PC-9 (cell line): ENCODE results near the gene BFSP1. TPM values are rescaled to one million over a fixed set of nuclear protein-coding genes. Genes with fewer than 3 reads are reported as not detected.

ENCODE experiments used
- BruUV-seq: library from RNA; stranded (reverse); fragments of 400-500 nt; replicated peaks from 2 replicates; lab custom pipeline; 2021; lab: Mats Ljungman, UMichigan
- CTCF ChIA-PET: fragments of 300-600 bp; sonication (Branson Sonifier 250); formaldehyde crosslinking; loops from one replicate; lab custom pipeline; 2022; ENCODE audit warnings: antibody characterized with exemption; lab: Charles Lee
- POLR2A ChIA-PET: fragments of 300-600 bp; sonication (Branson Sonifier 250); formaldehyde crosslinking; loops from one replicate; lab custom pipeline; 2022; ENCODE audit warnings: antibody characterized with exemption; ENCODE audit not compliant: unreplicated experiment; lab: Charles Lee
- DNase-seq, 2 experiments: peaks; one replicate each; pipeline versions ENCODE4 v3.0.0 to v3.0.0-alpha.2; 2015 to 2022; ENCODE audit warnings: mixed read lengths in 1 of 2
- H2AFZ ChIP-seq: fragments of 200-600 bp; sonication (generic); 2 replicates; pipeline ENCODE4 v1.8.1; 2017; ENCODE audit warnings: antibody characterized with exemption
- H3F3A ChIP-seq: fragments of 200-600 bp; sonication (generic); 2 replicates; pipeline ENCODE4 v1.8.1; 2017; ENCODE audit warnings: antibody characterized with exemption, mild to moderate bottlenecking, low read depth; ENCODE audit not compliant: insufficient read depth
- H3K27ac ChIP-seq: fragments of 200-600 bp; sonication (generic); 2 replicates; pipeline ENCODE4 v1.6.1; 2016; ENCODE audit warnings: mixed run types
- H3K27me3 ChIP-seq: fragments of 200-600 bp; sonication (generic); 2 replicates; pipeline ENCODE4 v1.6.1; 2016; ENCODE audit warnings: low read depth, mixed run types; ENCODE audit not compliant: insufficient read depth
- H3K36me3 ChIP-seq: fragments of 200-600 bp; sonication (generic); 2 replicates; pipeline ENCODE4 v1.6.1; 2016; ENCODE audit warnings: low read depth, mixed run types
- H3K4me1 ChIP-seq: fragments of 200-600 bp; sonication (generic); replicated peaks from 2 replicates; pipeline ENCODE4 v1.6.1; 2016; ENCODE audit warnings: mixed run types; ENCODE audit not compliant: insufficient read depth
- H3K4me2 ChIP-seq: fragments of 200-600 bp; sonication (generic); 2 replicates; pipeline ENCODE4 v1.6.1; 2017; ENCODE audit warnings: mixed run types
- H3K4me3 ChIP-seq: fragments of 200-600 bp; sonication (generic); 2 replicates; pipeline ENCODE4 v1.6.1; 2016; ENCODE audit warnings: mixed run types
- H3K79me2 ChIP-seq: fragments of 200-600 bp; sonication (generic); 2 replicates; pipeline ENCODE4 v1.6.1; 2017; ENCODE audit warnings: low read depth, mixed run types
- H3K9me2 ChIP-seq: fragments of 200-600 bp; sonication (generic); 2 replicates; pipeline ENCODE4 v1.8.1; 2017; ENCODE audit warnings: mild to moderate bottlenecking; ENCODE audit not compliant: insufficient read depth
- H3K9me3 ChIP-seq: fragments of 200-600 bp; sonication (generic); 2 replicates; pipeline ENCODE4 v1.8.1; 2016; ENCODE audit warnings: low read depth; ENCODE audit not compliant: insufficient read depth
- H4K20me1 ChIP-seq: fragments of 200-600 bp; sonication (generic); 2 replicates; pipeline ENCODE4 v1.8.1; 2017; ENCODE audit not compliant: insufficient read depth
- CTCF ChIP-seq: fragments of 200-600 bp; sonication (generic); conservative IDR thresholded peaks from 2 replicates; pipeline ENCODE4 v1.6.1; 2017; ENCODE audit warnings: mixed run types, antibody characterized with exemption, mild to moderate bottlenecking, moderate library complexity
- EZH2 ChIP-seq: fragments of 200-600 bp; sonication (generic); IDR thresholded peaks from 2 replicates; pipeline ENCODE4 v1.8.0; 2017; ENCODE audit warnings: antibody characterized with exemption, low read depth
- intact Hi-C: fragments of 100-400 bp; cut with micrococcal nuclease; formaldehyde crosslinking; loops from one replicate; pipeline ENCODE4 v1.10.0; 2022; ENCODE audit not compliant: unreplicated experiment
- total RNA-seq: library from RNA; stranded (reverse); gene quantifications from 2 replicates; pipeline ENCODE4 v1.2.3, GENCODE V29; 2021

Gene BFSP1
- total RNA-seq, 1 experiment from 2014 or later = 13.8 TPM

GRCh38 chr20:17448071-17448470 is 83.1 kb downstream of the BFSP1 start:
- H3K4me3 ChIP-seq = no peak overlapping the region
- H3K79me2 ChIP-seq = no peaks in the 10 kb centered on the region
- CTCF ChIA-PET = interaction anchor here (0.5 kb wide), 1 partner anchor 16 kb away, joined by 7 read pairs; no protein-coding TSS in a partner anchor
- no peak overlapping the region for H3K27ac ChIP-seq
- TF ChIP-seq CTCF (no peak), EZH2 (no peak)
- H2AFZ ChIP-seq = no peak overlapping the region
- no peaks in the 10 kb centered on the region for H3K9me2 ChIP-seq
- intact Hi-C loops = no loop called here
- BruUV-seq = no TSS peak
- H4K20me1 ChIP-seq = no peaks in the 10 kb centered on the region
- DNase-seq = no peak
- H3K36me3 ChIP-seq = no peaks in the 10 kb centered on the region
- no peaks in the 10 kb centered on the region for H3K9me3 ChIP-seq
- H3F3A ChIP-seq = no peaks in the 10 kb centered on the region
- no peaks in the 10 kb centered on the region for H3K4me1 ChIP-seq
- no peak overlapping the region for H3K4me2 ChIP-seq
- peaks cover 64% of the 10 kb centered on the region for H3K27me3 ChIP-seq
- POLR2A ChIA-PET = no interaction called here

- no peaks in the 10 kb centered on the region for H3K9me2 ChIP-seq
- H3K4me3 ChIP-seq = no peak overlapping the region
- no peaks in the 10 kb centered on the region for H3K9me3 ChIP-seq
- no peaks in the 10 kb centered on the region for H3K79me2 ChIP-seq
- POLR2A ChIA-PET = no interaction called here
- H3F3A ChIP-seq = no peaks in the 10 kb centered on the region
- no peak overlapping the region for H2AFZ ChIP-seq
- BruUV-seq = no TSS peak
- no peaks in the 10 kb centered on the region for H4K20me1 ChIP-seq
- H3K36me3 ChIP-seq = no peaks in the 10 kb centered on the region
- no peak for TF ChIP-seq EZH2
- TF ChIP-seq CTCF = no peak
- no peak overlapping the region for H3K4me2 ChIP-seq
- DNase-seq = no peak
- H3K27me3 ChIP-seq = peaks cover 68% of the 10 kb centered on the region
- no peak overlapping the region for H3K27ac ChIP-seq
- CTCF ChIA-PET = no interaction called here
- no peaks in the 10 kb centered on the region for H3K4me1 ChIP-seq
- intact Hi-C loops = no loop called here
Measured at GRCh38 chr20:17446171-17446570, 85.0 kb downstream of the BFSP1 start.

GRCh38 chr20:17445543-17445942 is 85.6 kb downstream of the BFSP1 start:
- H2AFZ ChIP-seq = no peak overlapping the region
- H3K4me1 ChIP-seq = no peaks in the 10 kb centered on the region
- intact Hi-C loops = no loop called here
- H3K27ac ChIP-seq = no peak overlapping the region
- H4K20me1 ChIP-seq = no peaks in the 10 kb centered on the region
- no peaks in the 10 kb centered on the region for H3F3A ChIP-seq
- H3K4me2 ChIP-seq = no peak overlapping the region
- POLR2A ChIA-PET = interaction anchor here (0.6 kb wide), 1 partner anchor 67 kb away, joined by 3 read pairs; no protein-coding TSS in a partner anchor
- TF ChIP-seq CTCF (no peak), EZH2 (no peak)
- no TSS peak for BruUV-seq
- no peaks in the 10 kb centered on the region for H3K79me2 ChIP-seq
- CTCF ChIA-PET = no interaction called here
- no peaks in the 10 kb centered on the region for H3K36me3 ChIP-seq
- no peak for DNase-seq
- no peaks in the 10 kb centered on the region for H3K9me2 ChIP-seq
- no peak overlapping the region for H3K4me3 ChIP-seq
- peaks cover 68% of the 10 kb centered on the region for H3K27me3 ChIP-seq
- H3K9me3 ChIP-seq = no peaks in the 10 kb centered on the region
